Small intestine (tissue), 7 donors: Measurements from ENCODE around the gene TREML4. TPM values are rescaled to one million over a fixed set of nuclear protein-coding genes. Genes with fewer than 3 reads are reported as not detected.

Experiments
- DNase-seq, 2 donors: peaks; one replicate each; pipeline versions ENCODE4 v3.0.0 to v3.0.0-alpha.2; 2013
- FAIRE-seq: peaks from 2 replicates; lab custom pipeline; 2012; peaks lifted over from hg19 to GRCh38; lab: Jason Lieb, UNC
- H3K27ac ChIP-seq, 3 donors: one replicate each; pipeline ENCODE4 v1.5.1; 2013; ENCODE audit warnings: low read length in 2 of 3, mild to moderate bottlenecking in 2 of 3, control low read depth in 1 of 3, inconsistent platforms in 1 of 3, low read depth in 1 of 3, moderate library complexity in 1 of 3
- H3K27me3 ChIP-seq, 3 donors: one replicate each; pipeline ENCODE4 v1.6.1; 2013; ENCODE audit warnings: low read length in 3 of 3, inconsistent platforms in 1 of 3; ENCODE audit not compliant: control insufficient read depth in 3 of 3, insufficient read depth in 3 of 3
- H3K36me3 ChIP-seq, 3 donors: one replicate each; pipeline ENCODE4 v1.6.1; 2013; ENCODE audit warnings: low read length in 3 of 3, inconsistent platforms in 1 of 3, low read depth in 1 of 3, mild to moderate bottlenecking in 1 of 3, moderate library complexity in 1 of 3; ENCODE audit not compliant: control insufficient read depth in 3 of 3, insufficient read depth in 2 of 3
- H3K4me1 ChIP-seq, 3 donors: one replicate each; pipeline ENCODE4 v1.6.1; 2013; ENCODE audit warnings: low read length in 2 of 3, inconsistent platforms in 1 of 3, low read depth in 1 of 3, mild to moderate bottlenecking in 1 of 3, moderate library complexity in 1 of 3; ENCODE audit not compliant: control insufficient read depth in 3 of 3, insufficient read depth in 2 of 3
- H3K4me3 ChIP-seq, 3 donors: one replicate each; pipeline ENCODE4 v1.5.1; 2013; ENCODE audit warnings: low read length in 3 of 3, control low read depth in 1 of 3, inconsistent platforms in 1 of 3, low read depth in 1 of 3, mild to moderate bottlenecking in 1 of 3, moderate library complexity in 1 of 3
- H3K9me3 ChIP-seq, 2 donors: one replicate each; pipeline ENCODE4 v1.6.1; 2013; ENCODE audit warnings: low read depth in 1 of 2, low read length in 1 of 2; ENCODE audit not compliant: control insufficient read depth in 2 of 2, insufficient read depth in 1 of 2
- WGBS, 3 donors: extraction: QIAGEN DNeasy Blood & Tissue Kit; methylation state at CpG; one replicate each; pipeline ENCODE4 v1.1.7; 2013; 5-methylcytosine and 5-hydroxymethylcytosine counted together
- polyA plus RNA-seq, 4 donors: library from polyadenylated mRNA; stranded (reverse) in 3 of 4; unstranded in 1 of 4; fragments of 200-250 nt in 3 of 4; fragments of 120-200 nt in 1 of 4; gene quantifications; one replicate each; pipeline versions ENCODE4 v1.2.1 to v1.2.3, GENCODE V29; 2013
- donor health status: healthy with polysubstance abuse.
- donor health status: control.
- donor health status: control.
- donor health status: Bipolar disorder and iron deficiency.
- donor health status: healthy.

Gene TREML4
- polyA plus RNA-seq, 4 donors, result not detected

DNA sequence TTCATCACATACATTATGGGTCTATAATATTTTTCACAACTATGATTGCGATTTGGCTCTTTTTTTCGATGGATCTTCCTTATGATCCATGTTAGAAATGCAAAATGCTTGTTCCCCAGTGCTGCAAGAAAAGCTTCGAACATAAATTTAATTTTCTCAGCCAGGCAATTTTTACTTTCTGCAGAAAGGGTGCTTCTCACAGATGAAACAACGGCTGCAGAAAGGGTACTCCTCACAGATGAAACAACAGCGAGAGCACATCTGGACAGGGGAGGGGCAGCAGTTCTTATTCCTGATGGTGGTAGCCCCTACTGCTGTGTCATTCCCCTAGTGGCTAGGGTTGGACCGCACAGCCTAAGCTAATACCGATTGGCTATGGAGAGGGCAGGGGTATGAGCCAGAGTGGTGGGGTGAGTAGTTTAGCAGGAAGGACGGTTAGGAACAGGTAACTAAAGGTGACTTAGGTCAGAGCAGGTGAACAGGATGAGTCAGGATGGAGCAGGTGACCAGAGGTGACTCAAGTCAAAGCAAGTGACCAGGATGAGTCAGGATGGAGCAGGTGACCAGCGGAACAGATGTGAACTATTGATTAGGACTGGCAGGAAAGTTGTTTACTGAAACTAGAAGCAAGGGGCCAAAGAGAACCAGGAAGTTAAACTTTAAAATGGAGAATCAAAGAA is 13.4 kb upstream of the TREML4 start:
- DNase-seq (peak in 1 of 2 donors; percentile 16), FAIRE-seq (no peak)
- peaks cover 0 to 4% (median 0%) of the 10 kb centered on the region in 3 donors for H3K27me3 ChIP-seq
- 78 to 86% (median 81%) methylated on average over 9 of the region's 9 CpGs for WGBS, 3 donors
- H3K36me3 ChIP-seq, result no peaks in the 10 kb centered on the region
- H3K4me1 ChIP-seq, result no peaks in the 10 kb centered on the region
- H3K27ac ChIP-seq, result no peak overlapping the region
- H3K4me3 ChIP-seq, result no peak overlapping the region
- peaks cover 0 to 7% of the 10 kb centered on the region in 2 donors for H3K9me3 ChIP-seq

DNA sequence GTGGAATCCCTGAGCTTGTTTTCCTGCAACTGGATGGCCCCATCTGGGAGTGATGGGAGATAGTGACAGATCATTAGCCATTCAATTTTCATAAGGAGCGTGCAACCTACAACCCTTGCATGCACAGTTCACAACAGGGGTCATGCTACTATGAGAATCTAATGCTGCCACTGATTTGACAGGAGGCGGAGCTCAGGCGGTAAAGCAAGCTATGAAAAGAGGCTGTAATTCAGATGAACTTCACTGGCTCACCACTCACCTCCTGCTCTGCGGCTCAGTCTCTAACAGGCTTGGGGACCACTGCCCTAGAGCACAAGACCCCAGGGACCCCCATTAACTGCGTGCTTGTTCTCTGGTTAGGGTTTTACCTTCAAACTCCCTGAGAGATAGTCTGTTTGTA is 12.4 kb upstream of the TREML4 start:
- WGBS, 3 donors, result 83 to 87% (median 84%) methylated on average over 5 of the region's 5 CpGs
- no peaks in the 10 kb centered on the region for H3K36me3 ChIP-seq
- no peak for FAIRE-seq

DNA sequence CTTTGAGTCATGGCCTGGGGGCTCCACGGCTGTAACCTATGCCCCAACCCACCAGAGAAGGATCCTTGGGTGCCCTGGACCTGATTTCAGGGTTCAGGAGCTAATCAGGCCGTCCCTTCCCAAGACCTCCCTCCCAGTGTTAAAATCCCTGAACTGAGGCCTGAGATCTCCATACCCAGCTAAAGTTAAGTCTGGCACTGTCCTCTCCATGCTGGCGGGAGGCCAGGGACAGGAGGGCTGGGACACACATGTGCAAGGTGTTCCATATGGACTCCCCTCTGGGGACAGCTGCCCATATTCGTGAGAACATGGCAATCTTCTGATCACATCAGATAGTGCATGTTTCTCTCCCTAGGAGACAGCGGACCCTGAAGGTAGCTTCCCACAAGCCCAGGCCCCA is 11.5 kb upstream of the TREML4 start:
- H3K27ac ChIP-seq, result no peak overlapping the region
- peaks cover 0 to 6% (median 0%) of the 10 kb centered on the region in 3 donors for H3K27me3 ChIP-seq
- peaks cover 0 to 7% of the 10 kb centered on the region in 2 donors for H3K9me3 ChIP-seq
- WGBS, 3 donors, result 55 to 78% (median 60%) methylated on average over 5 of the region's 5 CpGs
- no peaks in the 10 kb centered on the region for H3K36me3 ChIP-seq
- no peak overlapping the region for H3K4me3 ChIP-seq
- FAIRE-seq (no peak), DNase-seq (no peak)
- no peaks in the 10 kb centered on the region for H3K4me1 ChIP-seq

More for the DNA sequence above, 12.4 kb upstream of the TREML4 start:
- Histone ChIP-seq H3K27ac (no peak overlapping the region), H3K4me1 (no peaks in the 10 kb centered on the region), H3K9me3 (peaks cover 0 to 7% of the 10 kb centered on the region in 2 donors), H3K4me3 (no peak overlapping the region), H3K27me3 (peaks cover 0 to 4% (median 0%) of the 10 kb centered on the region in 3 donors)
- no peak for DNase-seq

- Histone ChIP-seq H3K27ac (no peak overlapping the region), H3K4me1 (no peaks in the 10 kb centered on the region), H3K27me3 (peaks cover 0 to 11% (median 2%) of the 10 kb centered on the region in 3 donors), H3K36me3 (no peaks in the 10 kb centered on the region), H3K9me3 (no peaks in the 10 kb centered on the region), H3K4me3 (no peak overlapping the region)
- FAIRE-seq (no peak), DNase-seq (no peak)
- 53 to 71% (median 60%) methylated on average over 4 of the region's 4 CpGs for WGBS, 3 donors
These were observed 6.1 kb upstream of the TREML4 start for GRCh38 chr6:41222045-41222444.

DNA sequence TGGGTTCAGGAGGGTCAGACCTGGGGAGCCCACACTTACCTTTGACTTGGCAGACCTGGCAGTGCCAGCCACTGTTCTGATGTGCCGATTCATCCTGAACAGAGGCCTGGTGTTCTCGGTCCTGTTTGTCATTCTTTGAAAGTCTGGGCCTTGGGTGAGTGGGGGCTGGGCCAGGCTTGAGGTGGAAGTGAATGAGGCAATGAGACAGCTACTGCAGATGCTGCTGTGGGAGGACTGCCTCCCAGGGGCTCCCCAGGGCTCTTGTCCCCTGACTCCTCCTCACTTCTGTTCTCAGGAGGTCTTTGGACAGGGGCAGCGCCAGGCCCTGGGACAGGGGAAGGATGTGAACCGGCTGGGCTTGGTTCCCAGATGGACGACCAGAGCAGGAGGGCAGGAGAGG is 5.6 kb upstream of the TREML4 start:
- no peaks in the 10 kb centered on the region for H3K36me3 ChIP-seq
- no peak for FAIRE-seq

GRCh38 chr6:41224800-41225199 is 3.3 kb upstream of the TREML4 start:
- no peaks in the 10 kb centered on the region for H3K36me3 ChIP-seq
- H3K4me1 ChIP-seq, result no peaks in the 10 kb centered on the region
- no peaks in the 10 kb centered on the region for H3K9me3 ChIP-seq
- H3K27ac ChIP-seq, result no peak overlapping the region
- FAIRE-seq, result no peak
- WGBS, 3 donors, result 86 to 92% (median 91%) methylated on average over 1 of the region's 1 CpG
- peaks cover 0 to 14% (median 6%) of the 10 kb centered on the region in 3 donors for H3K27me3 ChIP-seq
- no peak for DNase-seq
- no peak overlapping the region for H3K4me3 ChIP-seq

More for the DNA sequence above, 5.6 kb upstream of the TREML4 start:
- H3K27ac ChIP-seq, result no peak overlapping the region
- H3K4me1 ChIP-seq, result no peaks in the 10 kb centered on the region
- no peak overlapping the region for H3K4me3 ChIP-seq
- peaks cover 0 to 11% (median 4%) of the 10 kb centered on the region in 3 donors for H3K27me3 ChIP-seq
- 67 to 76% (median 75%) methylated on average over 5 of the region's 5 CpGs for WGBS, 3 donors
- DNase-seq, result no peak
- H3K9me3 ChIP-seq, result no peaks in the 10 kb centered on the region

DNA sequence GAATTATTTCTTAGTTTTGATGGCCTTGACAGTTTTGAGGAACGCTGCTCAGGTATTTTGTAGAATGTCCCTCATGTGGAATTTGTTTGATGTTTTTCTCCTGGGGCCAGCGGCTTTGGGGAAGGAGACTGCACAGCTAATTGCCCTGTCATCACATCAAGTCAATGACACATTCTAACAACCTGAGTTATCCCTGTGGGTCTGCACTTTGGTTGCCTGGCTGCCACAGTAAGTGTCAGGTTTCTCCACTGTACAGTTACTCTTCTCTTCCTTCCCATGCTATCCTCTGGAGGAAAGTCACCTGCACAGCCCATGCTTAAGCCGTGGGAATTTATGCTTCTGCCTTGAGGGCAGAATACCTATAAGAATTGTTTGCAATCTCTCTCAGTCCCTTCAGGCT is 1.4 kb upstream of the TREML4 start:
- Histone ChIP-seq H3K36me3 (no peaks in the 10 kb centered on the region), H3K4me1 (no peaks in the 10 kb centered on the region), H3K27me3 (peaks cover 0 to 14% (median 6%) of the 10 kb centered on the region in 3 donors), H3K27ac (no peak overlapping the region), H3K4me3 (no peak overlapping the region), H3K9me3 (no peaks in the 10 kb centered on the region)
- WGBS, 3 donors, result 58 to 68% (median 61%) methylated on average over 3 of the region's 3 CpGs
- no peak for FAIRE-seq
- DNase-seq, result no peak

DNA sequence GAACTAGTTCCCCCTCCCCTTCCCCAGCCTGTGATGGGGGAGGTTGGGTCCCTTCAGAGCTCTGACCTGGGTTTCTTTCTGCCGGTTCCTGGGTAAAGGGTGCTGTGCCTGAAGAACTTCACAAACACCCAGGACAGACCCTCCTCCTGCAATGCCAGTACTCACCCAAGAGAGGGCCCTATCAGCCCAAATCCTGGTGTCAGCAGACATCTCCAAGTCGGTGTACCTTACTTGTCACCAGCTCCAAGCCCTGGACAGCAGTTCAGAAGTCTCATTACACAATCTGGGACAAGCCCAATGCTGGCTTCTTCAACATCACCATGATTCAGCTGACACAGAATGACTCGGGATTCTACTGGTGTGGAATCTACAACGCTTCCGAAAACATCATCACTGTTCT is 467 bp downstream of the TREML4 start:
- FAIRE-seq (no peak), DNase-seq (no peak)
- H3K9me3 ChIP-seq, result no peaks in the 10 kb centered on the region
- 53 to 66% (median 55%) methylated on average over 5 of the region's 5 CpGs for WGBS, 3 donors
- no peak overlapping the region for H3K4me3 ChIP-seq
- H3K27ac ChIP-seq, result no peak overlapping the region
- no peaks in the 10 kb centered on the region for H3K4me1 ChIP-seq
- peaks cover 0 to 13% (median 6%) of the 10 kb centered on the region in 3 donors for H3K27me3 ChIP-seq
- no peaks in the 10 kb centered on the region for H3K36me3 ChIP-seq
